Stimulated activated CD4-positive, alpha-beta T cell treated with anti-CD3 and anti-CD28 coated beads, Interleukin-1b, Interleukin-23, amount 100 ng/mL, for 48 hours (primary cell): ENCODE results near the gene INSYN2A.

Source experiments
- DNase-seq: peaks from one replicate; pipeline ENCODE4 v3.0.0-alpha.2; 2020

The INSYN2A gene

GRCh38 chr10:127151981-127152699 lies 44.3 kb downstream of the INSYN2A start:
- DNase-seq = no peak

GRCh38 chr10:127151541-127151940 lies 44.9 kb downstream of the INSYN2A start:
- DNase-seq = no peak

DNA sequence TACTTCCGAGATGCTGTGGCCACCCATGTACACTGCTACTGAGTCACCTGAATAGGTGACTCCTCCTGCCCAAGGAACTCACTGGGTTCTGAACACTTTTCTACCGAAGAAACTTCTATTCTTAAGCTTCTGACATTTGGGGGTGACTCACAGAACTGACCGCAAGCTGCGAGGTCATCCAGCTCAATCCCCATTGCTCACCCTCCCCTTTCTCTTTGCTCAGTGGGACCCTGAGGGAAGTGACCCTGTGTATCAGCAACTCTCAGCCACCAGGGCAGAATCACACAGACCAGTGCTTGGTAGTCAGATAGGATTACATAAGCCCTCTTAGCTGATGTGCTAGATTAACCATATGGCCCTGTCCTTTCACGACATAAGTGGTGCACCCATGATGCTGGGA lies 46.3 kb downstream of the INSYN2A start:
- no peak for DNase-seq

GRCh38 chr10:127149501-127150081 lies 46.8 kb downstream of the INSYN2A start:
- DNase-seq = no peak

GRCh38 chr10:127148933-127149220 lies 47.5 kb downstream of the INSYN2A start:
- no peak for DNase-seq

DNA sequence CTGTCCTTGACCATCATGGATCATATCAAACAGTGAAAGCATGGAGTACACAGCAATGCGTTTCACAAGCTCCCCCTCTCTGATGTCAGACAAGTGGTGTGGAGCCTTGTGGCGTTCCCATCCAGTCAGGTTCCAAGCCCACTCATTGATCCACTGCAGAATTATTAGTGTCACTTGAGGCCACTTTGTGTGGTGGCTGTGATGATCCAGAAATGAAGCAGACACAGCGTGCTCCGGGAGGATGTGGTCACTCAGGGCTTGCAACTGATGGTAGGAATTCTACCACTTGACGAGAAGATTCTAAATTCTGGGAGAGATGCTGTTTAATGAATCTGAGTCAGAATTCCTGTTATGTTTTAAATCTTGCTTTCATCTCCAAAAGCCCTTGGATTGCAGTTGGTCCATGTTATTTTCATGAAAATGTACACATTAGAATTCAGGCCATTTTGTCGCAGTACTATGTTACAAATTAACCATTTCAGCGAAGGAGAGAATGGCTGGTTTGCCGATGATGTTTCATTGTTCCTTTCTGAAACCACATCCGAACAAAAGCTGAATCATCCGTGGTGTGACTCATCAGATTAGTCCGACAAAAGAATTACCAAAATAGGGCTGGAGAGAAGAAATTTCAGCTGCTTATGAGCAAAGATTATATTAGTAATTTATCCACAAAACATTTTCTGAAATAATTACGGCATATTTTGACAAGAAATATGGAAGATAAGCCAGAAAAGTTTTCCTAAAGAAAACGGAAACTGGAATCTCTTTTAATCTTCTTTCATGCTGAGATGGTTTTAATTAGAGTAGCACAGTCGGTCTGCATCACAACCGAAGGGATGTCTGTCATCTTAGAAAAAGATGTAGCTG lies 48.1 kb downstream of the INSYN2A start:
- no peak for DNase-seq

DNA sequence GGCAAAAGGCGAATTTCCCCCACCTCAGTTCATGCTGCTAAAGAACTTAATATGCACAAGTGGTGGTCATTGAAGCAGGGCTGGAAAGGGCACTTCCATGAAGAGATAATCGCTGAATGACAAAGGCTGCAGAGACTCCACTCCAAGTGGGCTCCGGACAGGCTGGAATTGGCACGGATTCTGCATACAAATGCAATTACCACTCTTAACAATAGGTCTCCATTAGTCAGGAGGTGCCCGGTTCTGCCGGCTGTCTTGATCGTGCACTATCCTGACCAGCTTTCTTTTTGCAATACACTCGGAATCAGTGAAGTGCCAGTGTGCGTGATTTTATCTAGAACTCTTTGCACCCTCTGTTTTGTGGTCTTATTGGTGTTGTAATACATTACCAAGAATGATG lies 49.7 kb downstream of the INSYN2A start:
- DNase-seq = no peak
